Amniotic stem cell (primary cell): ENCODE results near the gene GOLGA8B.
"Not testable (repeated sequence)": the region's sequence is repeated elsewhere in the genome, so short reads cannot be mapped to it uniquely, and the experiment has no call there.

Experiments
- DNase-seq: peaks from one replicate; lab custom pipeline; 2025; lab: John Stamatoyannopoulos, UW

GOLGA8B gene

GRCh38 chr15:34560814-34561213, 22.6 kb downstream of the GOLGA8B start:
- DNase-seq = not testable (repeated sequence)

GRCh38 chr15:34559764-34560163, 23.7 kb downstream of the GOLGA8B start:
- DNase-seq = not testable (repeated sequence)

- not testable (repeated sequence) for DNase-seq
Measured at GRCh38 chr15:34555162-34555561, 28.3 kb downstream of the GOLGA8B start.

- DNase-seq = not testable (repeated sequence)
Measured at GRCh38 chr15:34554716-34555115, 28.7 kb downstream of the GOLGA8B start.

- not testable (repeated sequence) for DNase-seq
Measured at GRCh38 chr15:34554126-34554525, 29.3 kb downstream of the GOLGA8B start.

GRCh38 chr15:34550129-34550528, 33.3 kb downstream of the GOLGA8B start:
- DNase-seq = not testable (repeated sequence)

- DNase-seq = not testable (repeated sequence)
Measured at GRCh38 chr15:34549381-34549809, 34.1 kb downstream of the GOLGA8B start.

GRCh38 chr15:34543860-34544649, 39.4 kb downstream of the GOLGA8B start:
- not testable (repeated sequence) for DNase-seq

- not testable (repeated sequence) for DNase-seq
Measured at GRCh38 chr15:34535857-34536256, 47.6 kb downstream of the GOLGA8B start.
